ENCODE results near the gene ADTRP.
A peak's percentile ranks its signal among the peaks of the same experiment; 100 is the strongest.
"Not testable (repeated sequence)": the region's sequence is repeated elsewhere in the genome, so short reads cannot be mapped to it uniquely, and the experiment has no call there.

Gene ADTRP

GRCh38 chr6:11803591-11803971 is 25.0 kb upstream of the ADTRP start:
- no peak for DNase-seq (ENCODE audit: low spot score)

GRCh38 chr6:11802886-11803590 is 24.4 kb upstream of the ADTRP start:
- DNase-seq (ENCODE audit: low spot score) = no peak

- DNase-seq (ENCODE audit: low spot score) = not testable (repeated sequence)
Observed at GRCh38 chr6:11800531-11800930, 21.9 kb upstream of the ADTRP start.

GRCh38 chr6:11798538-11798937 is 19.9 kb upstream of the ADTRP start:
- DNase-seq (ENCODE audit: low spot score) = no peak

GRCh38 chr6:11798096-11798495 is 19.5 kb upstream of the ADTRP start:
- DNase-seq (ENCODE audit: low spot score) = peak; percentile 31

GRCh38 chr6:11796829-11797228 is 18.2 kb upstream of the ADTRP start:
- no peak for DNase-seq (ENCODE audit: low spot score)

- DNase-seq (ENCODE audit: low spot score) = no peak
Observed at GRCh38 chr6:11795403-11795802, 16.8 kb upstream of the ADTRP start.

GRCh38 chr6:11793277-11793676 is 14.7 kb upstream of the ADTRP start:
- no peak for DNase-seq (ENCODE audit: low spot score)

GRCh38 chr6:11791354-11792107 is 12.9 kb upstream of the ADTRP start:
- no peak for DNase-seq (ENCODE audit: low spot score)

GRCh38 chr6:11789744-11790143 is 11.1 kb upstream of the ADTRP start:
- DNase-seq (ENCODE audit: low spot score) = no peak

- DNase-seq (ENCODE audit: low spot score) = no peak
Observed at GRCh38 chr6:11788043-11788442, 9.4 kb upstream of the ADTRP start.

GRCh38 chr6:11785774-11786579 is 7.4 kb upstream of the ADTRP start:
- DNase-seq (ENCODE audit: low spot score) = no peak

GRCh38 chr6:11785415-11785773 is 6.8 kb upstream of the ADTRP start:
- DNase-seq (ENCODE audit: low spot score) = no peak

- no peak for DNase-seq (ENCODE audit: low spot score)
Observed at GRCh38 chr6:11784341-11784740, 5.7 kb upstream of the ADTRP start.

- no peak for DNase-seq (ENCODE audit: low spot score)
Observed at GRCh38 chr6:11783524-11784064, 5.0 kb upstream of the ADTRP start.

- no peak for DNase-seq (ENCODE audit: low spot score)
Observed at GRCh38 chr6:11782524-11782923, 3.9 kb upstream of the ADTRP start.

GRCh38 chr6:11780097-11780428 is 1.5 kb upstream of the ADTRP start:
- DNase-seq (ENCODE audit: low spot score) = no peak

GRCh38 chr6:11779329-11780096 is 910 bp upstream of the ADTRP start:
- no peak for DNase-seq (ENCODE audit: low spot score)

- DNase-seq (ENCODE audit: low spot score) = no peak
Observed at GRCh38 chr6:11778036-11778435, 567 bp downstream of the ADTRP start.

GRCh38 chr6:11775791-11776409 is 2.7 kb downstream of the ADTRP start:
- no peak for DNase-seq (ENCODE audit: low spot score)

- no peak for DNase-seq (ENCODE audit: low spot score)
Observed at GRCh38 chr6:11774426-11774825, 4.2 kb downstream of the ADTRP start.

GRCh38 chr6:11773581-11773980 is 5.0 kb downstream of the ADTRP start:
- DNase-seq (ENCODE audit: low spot score) = no peak

All from AG20443 (cell line).